Upper lobe of left lung (tissue), 6 donors: ENCODE results near the gene RANBP3L. TPM values are rescaled to one million over a fixed set of nuclear protein-coding genes. Genes with fewer than 3 reads are reported as not detected.

Experiments
- ATAC-seq, 2 donors: fragments of 200-7000 bp; cut with Tn5 transposase; one replicate each; pipeline ENCODE4 v1.9.1; 2022; ENCODE audit warnings: mild to moderate bottlenecking in 2 of 2, moderate library complexity in 2 of 2; ENCODE audit not compliant: low FRiP score in 2 of 2
- DNase-seq, 2 donors: peaks; one replicate each; pipeline ENCODE4 v3.0.0-alpha.2; 2019 to 2020
- H3K27ac ChIP-seq, 4 donors: fragments of 200-600 bp; sonication (generic); one replicate each; pipeline ENCODE4 v1.5.1; 2016 to 2019
- H3K27me3 ChIP-seq, 4 donors: fragments of 200-600 bp; sonication (generic); one replicate each; pipeline ENCODE4 v1.5.1; 2017 to 2019
- H3K36me3 ChIP-seq, 4 donors: fragments of 200-600 bp; sonication (generic); one replicate each; pipeline ENCODE4 v1.5.1; 2016 to 2019
- H3K4me1 ChIP-seq, 4 donors: fragments of 200-600 bp; sonication (generic); one replicate each; pipeline ENCODE4 v1.5.1; 2018 to 2019
- H3K4me3 ChIP-seq, 4 donors: fragments of 200-600 bp; sonication (generic); one replicate each; pipeline ENCODE4 v1.5.1; 2017 to 2019; ENCODE audit warnings: mild to moderate bottlenecking in 2 of 4, moderate library complexity in 1 of 4
- H3K9me3 ChIP-seq, 4 donors: fragments of 200-600 bp; sonication (generic); one replicate each; pipeline ENCODE4 v1.5.1; 2018 to 2019
- EP300 ChIP-seq, 4 donors: sonication (generic); formaldehyde crosslinking; IDR thresholded peaks; one replicate each; pipeline ENCODE4 v1.5.1; 2017; ENCODE audit warnings: antibody characterized with exemption in 4 of 4, control low read depth in 2 of 4
- POLR2A ChIP-seq, 4 donors: fragments of 450-650 bp; IDR thresholded peaks; one replicate each; pipeline ENCODE4 v1.5.1; 2016 to 2017; ENCODE audit warnings: antibody characterized with exemption in 4 of 4, mild to moderate bottlenecking in 2 of 4
- POLR2AphosphoS5 ChIP-seq, 2 donors: sonication (generic); formaldehyde crosslinking; IDR thresholded peaks; one replicate each; pipeline ENCODE4 v1.5.1; 2017; ENCODE audit warnings: antibody characterized with exemption in 2 of 2
- WGBS, 2 donors: methylation state at CpG; one replicate each; pipeline ENCODE4 v1.1.5; 2017 to 2018; 5-methylcytosine and 5-hydroxymethylcytosine counted together
- total RNA-seq, 6 donors: library from RNA; depleted of rRNA in 4 of 6; stranded (reverse); fragments of >200 nt in 4 of 6; gene quantifications; one replicate each; pipeline versions ENCODE4 v1.1.0 to v1.2.1, GENCODE V29; 2016 to 2021
- TF ChIP-seq, protein P1 (sequence below), 6 experiments: fragments of 450-650 bp in 4 of 6; fragments of 200-600 bp in 2 of 6; sonication (generic) in 2 of 6; IDR thresholded peaks; one replicate each; pipeline ENCODE4 v1.5.1; 2016 to 2019; ENCODE audit warnings: antibody characterized with exemption in 6 of 6
- donor health status: DM: no; HTN: no; CAD: no; lungs with moderate emphysema.
- donor health status: DM: no; HTN: yes; CAD: no; lungs with severe emphysema.

RANBP3L gene
- total RNA-seq, 6 donors from 2014 or later = 1.1 to 4.6 (median 2.8) TPM

DNA sequence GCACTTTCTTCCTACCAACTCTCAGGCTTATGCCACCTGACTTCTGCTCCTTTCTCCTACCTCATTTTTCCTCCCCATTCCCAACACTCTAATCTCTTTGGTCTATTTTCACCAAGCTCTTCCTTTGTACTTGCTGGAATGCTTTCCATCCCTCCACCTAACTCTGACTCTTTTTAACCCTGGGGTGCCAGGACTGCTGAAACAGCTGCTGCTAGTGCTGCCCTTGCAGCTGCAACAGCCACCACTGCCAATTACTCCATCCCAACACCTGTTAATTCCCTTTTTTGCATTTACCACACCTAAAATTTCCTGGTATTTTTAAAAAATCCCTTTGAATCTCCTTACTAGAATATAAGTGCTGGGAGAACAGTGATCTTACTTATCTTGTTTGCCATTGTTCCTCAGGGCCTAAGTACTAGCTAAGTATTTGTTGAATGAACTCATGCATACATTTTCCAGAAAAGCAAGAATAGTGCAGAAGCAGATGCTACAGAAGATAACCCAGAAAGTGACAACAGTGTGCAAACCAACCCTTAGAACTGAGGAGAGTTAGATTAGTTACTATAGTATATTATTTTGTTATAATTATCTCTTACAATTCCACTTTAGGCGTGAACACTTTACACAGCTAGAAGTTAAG is 71.4 kb downstream of the RANBP3L start:
- TF ChIP-seq, protein P1, sequence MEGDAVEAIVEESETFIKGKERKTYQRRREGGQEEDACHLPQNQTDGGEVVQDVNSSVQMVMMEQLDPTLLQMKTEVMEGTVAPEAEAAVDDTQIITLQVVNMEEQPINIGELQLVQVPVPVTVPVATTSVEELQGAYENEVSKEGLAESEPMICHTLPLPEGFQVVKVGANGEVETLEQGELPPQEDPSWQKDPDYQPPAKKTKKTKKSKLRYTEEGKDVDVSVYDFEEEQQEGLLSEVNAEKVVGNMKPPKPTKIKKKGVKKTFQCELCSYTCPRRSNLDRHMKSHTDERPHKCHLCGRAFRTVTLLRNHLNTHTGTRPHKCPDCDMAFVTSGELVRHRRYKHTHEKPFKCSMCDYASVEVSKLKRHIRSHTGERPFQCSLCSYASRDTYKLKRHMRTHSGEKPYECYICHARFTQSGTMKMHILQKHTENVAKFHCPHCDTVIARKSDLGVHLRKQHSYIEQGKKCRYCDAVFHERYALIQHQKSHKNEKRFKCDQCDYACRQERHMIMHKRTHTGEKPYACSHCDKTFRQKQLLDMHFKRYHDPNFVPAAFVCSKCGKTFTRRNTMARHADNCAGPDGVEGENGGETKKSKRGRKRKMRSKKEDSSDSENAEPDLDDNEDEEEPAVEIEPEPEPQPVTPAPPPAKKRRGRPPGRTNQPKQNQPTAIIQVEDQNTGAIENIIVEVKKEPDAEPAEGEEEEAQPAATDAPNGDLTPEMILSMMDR (IDR thresholded peaks at IDR 0.05) = no peak
- TF ChIP-seq POLR2A (IDR thresholded peaks at IDR 0.05) (no peak), EP300 (IDR thresholded peaks at IDR 0.05) (no peak), POLR2AphosphoS5 (IDR thresholded peaks at IDR 0.05) (no peak)
- H3K4me3 ChIP-seq = no peak overlapping the region
- ATAC-seq (no peak), DNase-seq (no peak)
- no peaks in the 10 kb centered on the region for H3K27me3 ChIP-seq
- peaks cover 0 to 3% (median 0%) of the 10 kb centered on the region in 4 donors for H3K4me1 ChIP-seq
- WGBS, 2 donors = 87 to 100% methylated on average over 1 of the region's 1 CpG
- H3K9me3 ChIP-seq = no peaks in the 10 kb centered on the region
- no peak overlapping the region for H3K27ac ChIP-seq
- peaks cover 0 to 5% (median 3%) of the 10 kb centered on the region in 4 donors for H3K36me3 ChIP-seq

DNA sequence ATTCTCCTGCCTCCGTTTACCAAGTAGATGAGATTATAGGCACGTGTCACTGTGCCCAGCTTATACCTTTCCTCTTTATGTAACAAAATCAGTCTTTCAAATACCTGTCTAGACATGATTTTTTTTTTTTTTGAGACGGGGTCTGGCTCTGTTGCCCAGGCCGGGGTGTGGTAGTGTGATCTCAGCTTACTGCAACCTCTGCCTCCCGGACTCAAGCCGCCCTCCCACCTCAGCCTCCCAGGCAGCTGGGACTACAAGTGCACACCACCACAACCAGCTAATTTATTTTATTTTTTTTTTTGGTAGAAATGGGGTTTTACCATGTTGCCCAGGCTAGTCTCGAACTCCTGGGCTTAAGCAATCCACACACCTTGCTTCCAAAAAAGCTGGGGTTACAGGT is 73.2 kb downstream of the RANBP3L start:
- peaks cover 3 to 18% (median 7%) of the 10 kb centered on the region in 4 donors for H3K36me3 ChIP-seq
- 97 to 100% methylated on average over 7 of the region's 7 CpGs for WGBS, 2 donors
- H3K27ac ChIP-seq = no peak overlapping the region
- peak in 1 of 2 donors; percentile 2 for DNase-seq
- no peak overlapping the region for H3K4me3 ChIP-seq
- no peak for ATAC-seq
- H3K9me3 ChIP-seq = no peaks in the 10 kb centered on the region
- H3K4me1 ChIP-seq = peaks cover 0 to 3% (median 0%) of the 10 kb centered on the region in 4 donors
- TF ChIP-seq POLR2A (IDR thresholded peaks at IDR 0.05) (no peak), POLR2AphosphoS5 (IDR thresholded peaks at IDR 0.05) (no peak), EP300 (IDR thresholded peaks at IDR 0.05) (no peak)
- TF ChIP-seq, protein P1 (IDR thresholded peaks at IDR 0.05) = no peak
- no peaks in the 10 kb centered on the region for H3K27me3 ChIP-seq

DNA sequence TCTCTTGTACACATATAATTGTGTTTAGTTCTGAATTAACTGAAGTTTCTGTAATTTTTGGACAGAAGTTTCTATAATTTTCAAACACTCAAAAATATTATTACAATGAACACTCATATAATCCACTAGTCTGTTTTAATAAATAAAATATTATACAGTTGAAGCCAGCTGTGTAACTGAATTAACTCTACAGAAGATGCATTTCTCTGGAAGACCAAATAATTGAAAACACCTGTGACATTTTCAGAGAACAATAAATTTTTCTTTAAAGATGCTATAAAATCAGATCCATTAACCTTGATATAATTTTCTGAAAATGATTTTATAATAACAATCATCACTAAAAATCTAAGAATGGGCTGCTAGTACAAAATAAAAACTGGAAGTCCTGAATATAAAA is 74.7 kb downstream of the RANBP3L start:
- Histone ChIP-seq H3K4me1 (peaks cover 0 to 3% (median 0%) of the 10 kb centered on the region in 4 donors), H3K27ac (no peak overlapping the region), H3K9me3 (no peaks in the 10 kb centered on the region), H3K27me3 (no peaks in the 10 kb centered on the region), H3K4me3 (no peak overlapping the region), H3K36me3 (peaks cover 3 to 24% (median 7%) of the 10 kb centered on the region in 4 donors)
- ATAC-seq (no peak), DNase-seq (no peak)
- TF ChIP-seq EP300 (IDR thresholded peaks at IDR 0.05) = no peak
- no peak for TF ChIP-seq POLR2AphosphoS5 (IDR thresholded peaks at IDR 0.05)
- no peak for TF ChIP-seq POLR2A (IDR thresholded peaks at IDR 0.05)
- TF ChIP-seq, protein P1 (IDR thresholded peaks at IDR 0.05) = no peak

DNA sequence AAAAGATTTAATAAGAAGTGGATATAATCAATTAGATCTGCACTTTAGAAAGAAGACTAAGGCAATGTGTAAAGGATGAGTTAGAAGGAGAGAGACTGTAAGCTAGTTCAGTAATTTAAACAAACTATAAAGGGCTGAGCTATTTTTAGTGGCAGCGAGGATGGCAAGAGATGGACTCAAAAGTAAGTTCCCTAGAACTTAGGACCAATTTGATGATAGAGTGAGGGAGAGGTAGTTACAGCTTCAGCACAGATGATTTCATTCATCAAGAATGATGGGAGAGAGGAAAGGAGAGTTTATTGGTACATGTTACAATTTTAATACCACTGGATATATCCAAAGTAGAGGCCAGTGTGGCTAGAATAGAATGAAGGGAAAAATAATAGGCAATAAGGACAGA is 79.1 kb downstream of the RANBP3L start:
- Histone ChIP-seq H3K36me3 (peaks cover 3 to 59% (median 14%) of the 10 kb centered on the region in 4 donors), H3K27ac (no peak overlapping the region), H3K27me3 (no peaks in the 10 kb centered on the region), H3K4me3 (no peak overlapping the region), H3K4me1 (no peaks in the 10 kb centered on the region), H3K9me3 (no peaks in the 10 kb centered on the region)
- no peak for ATAC-seq
- 87 to 92% methylated on average over 1 of the region's 1 CpG for WGBS, 2 donors
- DNase-seq = no peak
- no peak for TF ChIP-seq EP300 (IDR thresholded peaks at IDR 0.05)
- TF ChIP-seq POLR2A (IDR thresholded peaks at IDR 0.05) = no peak
- TF ChIP-seq, protein P1 (IDR thresholded peaks at IDR 0.05) = no peak
- no peak for TF ChIP-seq POLR2AphosphoS5 (IDR thresholded peaks at IDR 0.05)

DNA sequence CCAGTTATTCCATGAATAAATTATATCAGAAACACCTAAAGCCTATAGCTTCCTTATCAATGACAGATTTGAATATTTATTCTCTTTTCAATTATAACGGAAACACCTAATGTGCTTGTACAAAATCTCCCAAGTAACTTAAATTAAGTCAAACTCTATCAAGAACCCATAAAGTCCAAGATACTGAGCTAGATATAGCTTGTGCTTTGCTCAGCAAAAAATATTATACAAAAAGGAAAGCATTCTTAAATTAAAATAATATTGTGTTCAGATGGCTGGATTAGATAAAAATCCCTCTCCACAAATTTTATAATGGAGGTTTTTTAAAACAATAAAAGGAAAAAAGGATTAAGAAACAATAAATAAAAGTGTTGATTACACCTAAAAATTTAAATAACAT is 83.7 kb downstream of the RANBP3L start:
- Histone ChIP-seq H3K4me1 (no peaks in the 10 kb centered on the region), H3K27me3 (no peaks in the 10 kb centered on the region), H3K27ac (no peak overlapping the region), H3K36me3 (peaks cover 0 to 67% (median 7%) of the 10 kb centered on the region in 4 donors), H3K4me3 (no peak overlapping the region), H3K9me3 (no peaks in the 10 kb centered on the region)
- WGBS, 2 donors = 93 to 94% methylated on average over 1 of the region's 1 CpG
- DNase-seq (no peak), ATAC-seq (no peak)
- no peak for TF ChIP-seq POLR2AphosphoS5 (IDR thresholded peaks at IDR 0.05)
